HG02938 (cell line): Measurements from ENCODE around the gene FAM110D.
A peak's percentile ranks its signal among the peaks of the same experiment; 100 is the strongest.

Experiments
- ATAC-seq: cut with Tn5 transposase; IDR thresholded peaks from one replicate; pipeline ENCODE4 v1.9.1; 2021; ENCODE audit warnings: mild to moderate bottlenecking, moderate library complexity; ENCODE audit not compliant: unreplicated experiment

The FAM110D gene

DNA sequence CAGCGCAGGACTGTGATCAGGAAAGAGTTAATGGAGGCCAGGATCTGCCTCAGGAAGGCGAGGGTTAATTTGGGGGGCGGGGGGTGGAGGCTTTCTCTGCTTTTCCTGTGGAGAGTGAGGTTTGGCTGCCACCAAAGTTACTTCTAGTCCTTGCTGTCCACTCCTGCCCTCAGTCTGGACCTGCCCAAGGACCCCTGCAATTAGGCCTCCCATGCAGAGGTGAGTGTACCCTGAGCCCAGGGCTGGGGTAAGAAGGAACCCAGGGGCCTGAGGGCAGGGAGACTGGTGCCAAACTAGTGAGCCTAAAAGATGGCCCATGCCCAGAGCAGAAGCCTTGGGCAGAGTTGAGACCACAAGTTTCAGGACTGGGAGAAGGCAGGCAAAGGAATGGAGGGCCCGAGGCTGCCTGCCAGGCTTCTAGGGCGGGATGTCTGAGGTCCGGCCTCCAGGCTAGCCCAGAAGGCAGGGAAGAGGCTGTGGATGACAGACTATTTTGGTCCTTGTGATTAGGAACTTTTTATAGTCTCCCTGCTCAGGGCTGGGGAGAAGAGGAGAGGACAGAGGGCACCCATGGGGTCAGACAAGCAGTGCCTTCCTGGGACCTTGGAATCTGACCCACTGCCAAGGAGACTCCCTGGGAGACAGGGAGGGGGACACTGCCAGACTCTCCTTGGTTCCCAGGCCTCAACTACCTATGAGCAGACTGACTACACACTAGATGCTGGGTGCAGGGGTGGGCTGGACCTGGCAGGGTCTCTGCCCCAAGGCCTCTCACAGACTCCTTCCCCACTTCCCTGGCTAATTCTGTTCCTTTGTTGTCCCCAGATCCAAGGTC lies at the start of gene FAM110D:
TSS of gene FAM110D (plus strand) at position 172 of the 835 bp plus-strand sequence. CDS start 2,213 bp downstream, outside the sequence.
- ATAC-seq, result no peak

DNA sequence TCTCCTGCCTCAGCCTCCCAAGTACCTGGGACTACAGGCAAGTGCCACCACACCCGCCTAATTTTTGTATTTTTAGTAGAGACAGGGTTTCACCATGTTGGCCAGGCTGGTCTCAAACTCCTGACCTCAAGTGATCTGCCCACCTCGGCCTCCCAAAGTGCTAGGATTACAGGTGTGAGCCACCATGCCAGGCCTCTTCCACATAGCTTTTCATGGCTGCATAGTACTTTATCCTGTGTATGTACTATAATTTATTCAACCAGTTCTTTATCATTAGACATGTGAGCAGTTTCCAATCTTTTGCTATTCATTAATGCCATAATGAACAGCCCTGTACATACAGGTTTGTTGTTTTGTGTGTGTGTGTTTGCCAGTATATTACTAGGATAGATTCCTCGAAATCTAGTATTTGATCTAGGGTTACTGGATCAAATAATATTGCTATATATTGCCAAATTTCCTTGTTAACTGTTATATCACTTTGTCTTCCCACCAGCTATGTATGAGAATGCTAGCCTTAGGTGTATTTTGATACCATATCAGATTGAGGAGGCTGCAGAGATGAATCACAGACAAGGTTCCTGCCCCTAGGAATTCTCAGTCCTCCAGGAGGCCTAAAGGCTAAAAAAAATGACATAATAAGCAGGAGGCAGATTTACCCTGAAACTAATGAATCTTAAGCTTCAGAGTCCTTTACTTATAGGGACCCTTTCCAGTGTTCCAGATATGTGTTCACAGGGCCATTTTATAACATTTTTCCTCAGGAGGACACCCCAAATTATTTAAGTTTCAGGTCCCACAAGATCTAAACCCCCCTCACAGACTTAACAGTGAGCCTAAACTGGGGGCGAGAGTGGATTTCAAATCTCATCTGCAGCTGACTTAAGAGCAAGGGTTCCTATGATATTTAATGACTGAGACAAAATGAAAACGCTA lies 49.4 kb upstream of the FAM110D start:
- ATAC-seq, result no peak

DNA sequence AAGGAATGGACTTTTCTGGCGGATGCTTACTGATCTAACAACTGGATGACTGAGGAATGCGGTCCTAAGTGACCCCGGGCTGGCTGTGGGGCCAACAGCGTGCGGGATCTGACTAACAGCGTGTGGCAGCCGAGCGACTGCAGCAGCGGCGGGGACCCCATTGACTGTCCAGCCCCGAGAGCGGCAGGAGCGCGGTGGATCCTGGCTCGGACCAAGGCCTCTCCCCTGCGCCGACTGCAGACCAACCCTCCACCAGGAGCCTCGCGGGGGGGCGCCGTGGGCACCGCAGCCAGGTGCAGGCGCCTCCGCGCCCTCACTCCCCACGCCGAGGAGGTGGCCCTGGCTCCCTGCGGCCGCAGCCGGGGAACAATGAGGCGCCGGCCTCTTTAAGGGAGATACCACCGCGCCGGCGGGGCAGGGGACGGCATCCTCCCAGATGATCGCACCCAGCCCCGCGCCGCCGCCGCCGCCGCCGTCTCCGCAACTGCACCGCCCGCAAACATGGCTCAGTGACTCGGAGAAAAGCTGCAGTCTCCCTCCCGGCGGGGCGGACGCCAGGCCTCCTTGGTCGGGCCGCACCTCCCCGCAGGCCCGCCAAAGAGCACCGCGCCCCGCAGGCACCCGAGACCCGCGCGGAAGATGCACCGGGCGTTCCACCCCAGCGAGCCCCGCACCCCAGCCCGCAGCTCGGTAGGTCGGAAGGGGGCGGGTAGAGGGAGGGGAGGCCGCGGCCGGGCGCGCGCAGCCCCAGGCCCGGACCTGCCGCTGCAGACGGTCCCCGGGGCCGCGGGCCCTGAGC lies 47.9 kb upstream of the FAM110D start:
- peak; percentile 45 for ATAC-seq

DNA sequence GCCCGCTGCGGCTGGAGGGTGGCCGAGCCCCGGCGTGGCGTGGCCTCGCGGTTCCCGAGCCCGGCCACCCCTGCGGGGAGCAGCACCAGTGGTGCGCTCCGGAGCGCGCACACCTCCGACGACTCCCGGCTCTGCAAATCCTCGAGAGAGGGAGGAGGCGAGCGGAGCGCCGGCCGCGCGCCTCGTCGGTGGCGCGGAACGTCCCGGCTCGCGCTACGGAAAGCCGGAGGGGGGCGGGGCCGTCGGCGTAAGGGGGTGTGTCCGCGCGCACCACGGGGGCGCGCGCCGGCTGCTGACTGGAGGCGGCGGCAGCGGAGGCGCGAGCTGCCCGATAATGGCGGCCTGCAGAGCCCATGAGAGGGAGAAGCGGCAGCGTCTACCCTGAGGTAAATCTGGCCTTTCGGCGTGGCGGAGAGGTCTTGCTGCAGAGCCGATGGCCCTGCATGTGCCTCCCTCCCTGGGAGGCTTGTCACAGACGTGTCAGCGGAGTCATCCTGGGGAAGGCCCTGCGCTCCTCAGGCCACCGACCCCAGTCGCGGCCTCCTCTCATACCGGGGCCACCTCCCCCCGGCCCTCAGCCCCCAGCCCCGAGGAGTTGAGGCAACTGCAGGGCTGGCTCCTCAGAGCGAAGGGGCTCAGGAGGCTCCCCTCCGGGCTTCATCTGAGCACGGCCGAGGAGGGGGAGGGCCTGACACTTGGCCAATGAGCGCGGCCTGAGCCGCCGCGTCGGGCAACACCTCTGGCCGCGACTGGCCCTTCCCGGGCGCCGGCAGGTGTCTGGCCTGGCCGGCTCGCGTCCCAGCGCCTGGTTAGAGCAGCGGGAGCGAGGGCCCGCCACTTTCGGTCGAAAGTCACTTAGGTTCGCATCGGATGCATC lies 47.1 kb upstream of the FAM110D start, which contains the start of gene PDIK1L:
TSS of gene PDIK1L (plus strand) at position 295 of the 877 bp plus-strand sequence. CDS start 2,485 bp downstream, outside the sequence.
- peak; percentile 57 for ATAC-seq

DNA sequence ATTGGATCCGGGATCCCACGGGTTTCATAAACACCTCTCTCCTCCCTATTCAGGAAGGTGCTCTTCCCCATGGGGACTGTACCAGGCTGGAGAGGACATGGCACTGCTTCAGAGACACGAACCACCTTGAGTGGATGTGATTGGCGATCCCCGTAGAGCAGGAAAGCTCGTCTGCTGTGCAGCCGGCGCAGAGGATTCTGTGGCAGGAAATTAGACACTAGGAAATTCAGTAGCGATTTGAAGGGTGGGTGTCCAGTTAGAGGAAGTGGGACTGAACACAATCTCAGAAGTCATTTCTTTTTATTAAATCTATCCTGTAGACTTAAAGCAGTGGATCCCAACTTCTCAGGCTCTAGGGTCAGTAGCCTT lies 46.5 kb upstream of the FAM110D start:
- no peak for ATAC-seq

DNA sequence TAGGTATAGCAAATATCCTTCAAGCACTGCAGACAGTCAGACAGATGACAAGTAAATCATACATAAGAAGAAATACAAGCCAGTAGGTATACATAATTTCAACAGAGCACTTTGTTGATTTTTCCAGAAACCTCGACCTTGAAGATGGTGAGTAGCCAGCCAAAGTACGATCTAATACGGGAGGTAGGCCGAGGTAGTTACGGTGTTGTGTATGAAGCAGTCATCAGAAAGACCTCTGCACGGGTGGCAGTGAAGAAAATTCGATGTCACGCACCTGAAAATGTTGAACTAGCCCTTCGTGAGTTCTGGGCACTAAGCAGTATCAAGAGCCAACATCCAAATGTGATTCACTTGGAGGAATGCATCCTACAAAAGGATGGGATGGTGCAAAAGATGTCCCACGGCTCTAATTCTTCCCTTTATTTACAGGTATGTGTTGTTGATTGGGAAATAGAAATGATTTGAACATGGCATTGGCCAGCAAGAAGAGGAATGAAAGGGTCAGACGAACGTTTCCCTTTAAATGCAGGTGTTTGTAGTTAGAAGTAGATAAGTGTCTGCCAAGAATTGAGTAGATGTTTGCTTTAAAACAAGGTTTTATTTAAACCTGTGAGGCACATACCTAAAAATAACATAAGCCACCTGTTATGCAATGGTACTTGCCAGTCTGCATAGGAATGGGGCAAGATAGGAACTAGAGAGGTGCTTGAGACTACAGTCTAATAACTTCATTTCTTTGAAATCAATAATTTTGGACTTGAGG lies 44.5 kb upstream of the FAM110D start:
- no peak for ATAC-seq

DNA sequence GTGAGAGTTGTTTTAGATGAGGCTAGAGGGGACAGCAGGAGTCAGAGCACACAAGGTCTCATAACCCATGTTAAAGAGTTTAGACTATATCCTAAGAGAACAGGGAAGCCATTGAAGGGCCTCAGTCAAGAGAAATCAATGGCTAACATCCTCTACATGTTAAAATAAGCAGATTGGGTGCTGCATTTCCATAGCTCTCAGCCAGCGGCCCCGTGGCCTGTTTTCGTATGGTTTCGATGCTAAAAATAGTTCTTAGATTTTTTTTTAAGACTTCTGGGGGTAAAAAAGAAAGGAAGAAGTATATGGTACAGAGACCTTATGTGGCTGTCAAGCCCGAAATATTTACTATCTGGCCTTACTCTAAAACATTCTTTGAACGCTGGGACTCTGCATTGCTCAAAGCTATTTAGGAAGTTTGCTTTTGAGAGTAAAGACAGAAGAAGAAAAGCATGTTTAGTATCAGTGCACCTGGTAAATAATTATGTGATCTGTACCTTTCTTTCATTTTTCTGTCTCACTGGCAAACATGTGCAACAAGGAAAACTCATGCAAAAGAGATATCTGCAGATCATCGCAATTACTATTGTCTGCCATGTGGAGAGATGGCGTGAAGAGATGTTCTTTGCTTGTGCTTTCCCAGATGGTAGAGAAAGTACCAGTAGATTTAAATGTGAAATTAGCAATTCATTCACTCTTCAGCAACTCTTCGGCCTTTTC lies 38.8 kb upstream of the FAM110D start:
- ATAC-seq, result no peak

DNA sequence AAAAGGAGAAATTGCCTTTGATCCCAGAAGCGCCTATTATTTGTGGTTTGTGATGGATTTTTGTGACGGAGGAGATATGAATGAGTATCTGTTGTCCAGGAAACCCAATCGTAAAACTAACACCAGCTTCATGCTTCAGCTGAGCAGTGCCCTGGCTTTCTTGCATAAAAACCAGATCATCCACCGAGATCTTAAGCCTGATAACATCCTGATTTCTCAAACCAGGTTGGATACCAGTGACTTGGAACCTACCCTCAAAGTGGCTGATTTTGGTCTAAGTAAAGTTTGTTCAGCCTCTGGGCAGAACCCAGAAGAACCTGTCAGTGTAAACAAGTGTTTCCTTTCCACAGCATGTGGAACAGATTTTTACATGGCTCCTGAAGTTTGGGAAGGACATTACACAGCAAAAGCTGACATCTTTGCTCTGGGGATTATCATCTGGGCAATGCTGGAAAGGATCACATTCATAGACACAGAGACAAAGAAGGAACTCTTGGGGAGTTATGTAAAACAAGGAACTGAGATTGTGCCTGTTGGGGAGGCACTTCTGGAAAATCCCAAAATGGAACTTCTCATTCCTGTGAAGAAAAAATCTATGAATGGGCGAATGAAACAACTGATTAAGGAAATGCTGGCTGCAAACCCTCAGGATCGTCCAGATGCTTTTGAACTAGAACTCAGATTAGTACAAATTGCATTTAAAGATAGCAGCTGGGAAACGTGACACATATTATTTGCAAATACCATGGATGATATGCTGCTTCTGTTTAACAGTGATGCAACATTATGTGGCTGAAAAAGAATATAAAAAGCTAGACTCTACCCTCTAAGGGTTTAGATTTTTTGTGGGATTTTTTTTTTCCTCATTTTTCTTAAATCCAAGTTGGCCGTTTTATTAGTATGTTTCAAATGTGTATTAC lies 36.8 kb upstream of the FAM110D start:
- no peak for ATAC-seq

DNA sequence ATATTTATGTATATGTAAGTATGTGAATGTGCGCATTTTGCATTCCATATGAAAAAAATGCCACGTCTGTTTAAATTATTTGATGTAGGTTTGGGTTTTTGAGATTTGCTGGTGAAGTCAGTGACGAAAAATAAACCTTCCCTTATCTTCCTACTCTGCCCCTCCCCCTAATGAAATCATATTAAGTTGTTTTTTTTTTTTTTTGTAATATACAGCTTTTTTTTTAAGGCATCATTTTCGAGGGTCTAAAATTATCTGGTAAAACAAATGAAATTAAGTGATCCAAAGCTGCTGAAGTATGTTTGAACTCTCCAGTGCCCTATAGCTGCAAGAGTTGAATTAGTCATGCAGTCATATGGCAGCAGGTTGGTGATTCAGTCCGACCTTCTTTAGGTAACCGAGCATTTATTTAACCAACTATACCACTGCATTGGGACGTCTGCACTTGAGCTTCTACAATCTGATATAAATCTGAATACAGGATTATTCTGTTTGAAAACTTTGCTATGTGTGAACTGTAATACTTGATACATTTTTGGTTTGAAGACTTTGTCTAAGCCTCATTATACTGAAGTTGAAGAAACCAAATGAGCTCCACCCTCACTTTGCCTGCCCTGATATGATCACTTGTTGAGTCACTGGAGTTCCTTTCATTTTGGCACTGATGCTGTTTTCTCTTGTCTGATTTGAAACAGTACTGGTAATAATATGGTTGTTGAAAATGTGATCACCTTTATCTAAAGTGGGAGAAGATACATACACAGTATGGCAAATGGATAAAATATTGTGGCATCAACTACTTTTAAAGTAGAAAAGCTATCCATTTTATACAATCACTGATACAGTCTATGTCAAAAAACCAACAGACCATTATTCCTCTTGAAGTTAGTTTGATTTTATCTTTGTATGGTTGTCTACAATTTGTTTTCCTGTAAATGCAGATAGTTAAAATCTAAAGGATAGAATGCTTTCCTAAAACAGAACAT lies 35.6 kb upstream of the FAM110D start:
- no peak for ATAC-seq

DNA sequence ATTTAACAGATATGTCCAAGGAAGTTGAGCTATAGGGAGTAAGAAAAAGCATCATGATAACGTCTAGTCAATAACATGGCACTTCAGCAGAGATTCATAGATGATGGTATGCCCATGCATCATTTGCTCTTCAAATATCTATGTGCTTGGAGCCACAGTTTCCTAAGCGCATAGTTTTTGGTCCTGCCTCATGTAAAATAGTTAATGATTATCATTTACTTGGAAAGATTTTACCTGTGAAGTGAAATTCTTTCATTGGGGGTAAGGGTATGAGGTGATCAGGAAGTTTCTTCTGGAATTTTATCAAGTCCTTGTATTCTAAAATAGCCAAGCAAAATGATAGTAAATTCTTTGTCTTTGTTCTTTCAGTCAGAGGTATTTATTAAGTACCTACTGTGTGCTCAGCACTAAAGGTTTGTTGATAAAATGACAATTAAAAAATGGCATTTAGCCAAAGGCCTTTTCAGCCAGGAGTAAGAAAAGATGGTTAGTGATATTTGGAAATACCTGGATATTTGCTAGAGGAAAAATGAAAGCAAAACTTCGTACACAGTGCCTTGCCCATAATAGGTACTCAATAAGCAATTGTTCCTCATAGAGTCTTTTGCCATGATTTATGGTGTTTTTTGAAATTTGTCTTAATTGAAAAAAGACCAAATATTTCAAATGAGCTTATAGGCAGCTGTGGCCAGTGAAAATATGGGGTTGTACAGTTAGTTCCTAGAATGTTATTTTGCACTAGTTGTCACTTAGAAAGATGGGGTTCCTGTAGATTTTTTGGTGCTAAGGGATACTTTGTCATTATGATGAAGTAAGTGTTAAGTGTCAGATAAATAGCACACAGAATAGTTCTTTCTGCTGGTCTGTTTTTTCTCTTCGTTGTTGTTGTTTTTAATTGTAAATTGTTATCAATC lies 34.2 kb upstream of the FAM110D start:
- ATAC-seq, result no peak

DNA sequence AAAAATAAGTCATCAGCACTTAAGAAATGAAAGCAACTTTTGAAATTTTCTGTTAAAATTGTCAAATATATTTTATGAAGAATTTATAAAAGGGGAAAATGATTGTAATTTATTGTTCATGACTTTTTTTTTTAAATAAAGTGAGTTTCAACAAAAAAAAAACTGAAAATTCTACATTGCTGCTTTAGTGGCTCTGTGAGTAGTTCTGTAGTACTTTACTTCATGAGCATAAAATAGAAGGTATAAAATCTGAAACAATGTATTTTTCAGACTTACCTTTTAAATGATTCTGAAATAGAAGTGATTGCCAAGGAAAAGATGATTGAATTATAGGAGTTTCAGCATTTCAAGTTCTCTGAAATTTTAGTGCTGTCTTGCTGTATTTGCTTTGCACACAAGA lies 33.5 kb upstream of the FAM110D start:
- no peak for ATAC-seq

DNA sequence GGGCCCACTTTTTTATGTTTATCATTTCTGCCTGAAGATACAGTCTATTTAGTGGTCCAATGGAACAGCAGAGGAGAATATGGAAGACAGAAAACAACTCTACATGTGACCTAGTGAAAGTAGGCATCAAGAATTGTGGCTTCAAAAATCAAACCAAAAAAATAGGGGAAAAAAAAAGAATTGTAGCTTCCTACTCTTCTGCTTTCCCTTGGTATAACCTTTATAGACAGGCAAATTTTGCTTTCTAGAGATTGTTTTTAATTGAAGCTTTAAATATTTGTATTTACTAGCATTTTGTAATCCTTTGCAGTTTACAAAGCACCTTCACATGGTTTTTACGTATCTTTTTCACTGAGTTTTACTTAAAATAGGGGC lies 32.9 kb upstream of the FAM110D start:
- no peak for ATAC-seq

DNA sequence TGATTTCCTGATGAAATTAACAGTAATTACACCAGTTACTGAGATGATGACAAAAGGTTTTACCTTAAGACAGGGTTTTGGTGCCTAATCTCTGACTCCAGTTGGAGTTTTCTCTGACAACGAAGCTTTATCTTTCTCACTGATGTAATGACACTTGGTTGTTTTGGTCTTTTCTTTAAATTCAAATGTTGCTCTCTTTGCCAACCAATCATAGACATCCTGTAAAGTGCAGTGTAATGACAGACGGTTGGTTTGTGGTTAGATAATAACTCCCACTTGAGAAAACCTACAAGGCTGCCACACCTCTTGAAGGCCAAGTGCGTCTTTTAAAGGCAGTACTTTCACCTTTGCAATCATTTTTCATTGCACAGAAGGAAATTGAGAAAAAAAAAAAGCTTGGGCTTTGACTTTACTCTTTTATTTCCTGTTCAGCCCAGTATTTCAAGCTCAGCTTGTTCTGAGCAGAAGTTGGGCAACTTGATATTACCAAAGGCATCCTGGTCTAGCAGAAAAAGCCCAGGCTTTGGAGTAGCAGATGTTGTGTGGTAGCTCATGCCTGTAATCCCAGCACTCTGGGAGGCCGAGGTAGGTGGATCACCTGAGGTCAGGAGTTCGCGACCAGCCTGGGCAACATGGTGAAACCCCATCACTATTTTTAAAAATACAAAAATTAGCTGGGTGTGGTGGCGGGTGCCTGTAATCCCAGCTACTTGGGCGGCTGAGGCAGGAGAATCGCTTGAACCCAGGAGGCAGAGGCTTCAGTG lies 32.4 kb upstream of the FAM110D start:
- no peak for ATAC-seq
